Stomach (tissue), 4 donors: Measurements from ENCODE around the gene USO1.
"Not testable (repeated sequence)": the region's sequence is repeated elsewhere in the genome, so short reads cannot be mapped to it uniquely, and the experiment has no call there.

ENCODE experiments used
- CTCF ChIP-seq, 7 experiments: fragments of 450-650 bp in 4 of 7; fragments of 200-600 bp in 3 of 7; sonication (generic) in 3 of 7; IDR thresholded peaks; one replicate each; pipeline ENCODE4 v1.5.1; 2016 to 2019; ENCODE audit warnings: antibody characterized with exemption in 7 of 7, control low read depth in 2 of 7, mild to moderate bottlenecking in 1 of 7
- EP300 ChIP-seq: sonication (generic); formaldehyde crosslinking; IDR thresholded peaks from one replicate; pipeline ENCODE4 v1.6.1; 2017; ENCODE audit warnings: antibody characterized with exemption
- POLR2A ChIP-seq, 4 donors: fragments of 450-650 bp; IDR thresholded peaks; one replicate each; pipeline ENCODE4 v1.6.1; 2016; ENCODE audit warnings: antibody characterized with exemption in 4 of 4, control low read depth in 2 of 4, mild to moderate bottlenecking in 1 of 4, moderate library complexity in 1 of 4
- POLR2AphosphoS5 ChIP-seq, 3 donors: sonication (generic); formaldehyde crosslinking; IDR thresholded peaks; one replicate each; pipeline ENCODE4 v1.6.1; 2016; ENCODE audit warnings: antibody characterized with exemption in 3 of 3

- not testable (repeated sequence) for TF ChIP-seq CTCF (IDR thresholded peaks at IDR 0.05); POLR2A (IDR thresholded peaks at IDR 0.05); EP300; POLR2AphosphoS5 (IDR thresholded peaks at IDR 0.05)
These were observed 81.7 kb downstream of the USO1 start for GRCh38 chr4:75806035-75806434.
